Ishikawa (cell line): ENCODE results near the gene HSD3B2.

Experiments
- CEBPB ChIP-seq: IDR thresholded peaks from 2 replicates; pipeline ENCODE4 v1.6.1; 2012
- CREB1 ChIP-seq: IDR thresholded peaks from 2 replicates; pipeline ENCODE4 v1.6.1; 2012; ENCODE audit warnings: low read depth
- EGR1 ChIP-seq: IDR thresholded peaks from 2 replicates; pipeline ENCODE4 v1.6.1; 2012
- EP300 ChIP-seq: IDR thresholded peaks from 2 replicates; pipeline ENCODE4 v1.6.1; 2012; ENCODE audit warnings: borderline replicate concordance
- FOXM1 ChIP-seq: IDR thresholded peaks from 2 replicates; pipeline ENCODE4 v1.6.1; 2012; ENCODE audit warnings: low read depth, borderline replicate concordance
- NFIC ChIP-seq: IDR thresholded peaks from 2 replicates; pipeline ENCODE4 v1.6.1; 2012
- RAD21 ChIP-seq: IDR thresholded peaks from 2 replicates; pipeline ENCODE4 v1.6.1; 2012; ENCODE audit warnings: low read depth
- TAF1 ChIP-seq: IDR thresholded peaks from 2 replicates; pipeline ENCODE4 v1.6.1; 2012; ENCODE audit warnings: low read depth, mild to moderate bottlenecking
- TCF12 ChIP-seq: IDR thresholded peaks from 2 replicates; pipeline ENCODE4 v1.6.1; 2012; ENCODE audit warnings: low read depth
- TEAD4 ChIP-seq: IDR thresholded peaks from 2 replicates; pipeline ENCODE4 v1.6.1; 2012
- USF1 ChIP-seq: IDR thresholded peaks from 2 replicates; pipeline ENCODE4 v1.6.1; 2012
- YY1 ChIP-seq: IDR thresholded peaks from 2 replicates; pipeline ENCODE4 v1.6.1; 2012; ENCODE audit warnings: low read depth
- ZBTB7A ChIP-seq: IDR thresholded peaks from 2 replicates; pipeline ENCODE4 v1.6.1; 2012; ENCODE audit warnings: low read depth
- TF ChIP-seq, protein P1 (sequence below): IDR thresholded peaks from 2 replicates; pipeline ENCODE4 v1.6.1; 2012
- TF ChIP-seq, protein P2 (sequence below): IDR thresholded peaks from 2 replicates; pipeline ENCODE4 v1.6.1; 2012; ENCODE audit warnings: low read depth, mild to moderate bottlenecking

The HSD3B2 gene

GRCh38 chr1:119391749-119392148 is 23.2 kb upstream of the HSD3B2 start:
- TF ChIP-seq ZBTB7A = no peak
- TF ChIP-seq, protein P1, sequence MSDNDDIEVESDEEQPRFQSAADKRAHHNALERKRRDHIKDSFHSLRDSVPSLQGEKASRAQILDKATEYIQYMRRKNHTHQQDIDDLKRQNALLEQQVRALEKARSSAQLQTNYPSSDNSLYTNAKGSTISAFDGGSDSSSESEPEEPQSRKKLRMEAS = no peak
- no peak for TF ChIP-seq CEBPB
- TF ChIP-seq, protein P2, sequence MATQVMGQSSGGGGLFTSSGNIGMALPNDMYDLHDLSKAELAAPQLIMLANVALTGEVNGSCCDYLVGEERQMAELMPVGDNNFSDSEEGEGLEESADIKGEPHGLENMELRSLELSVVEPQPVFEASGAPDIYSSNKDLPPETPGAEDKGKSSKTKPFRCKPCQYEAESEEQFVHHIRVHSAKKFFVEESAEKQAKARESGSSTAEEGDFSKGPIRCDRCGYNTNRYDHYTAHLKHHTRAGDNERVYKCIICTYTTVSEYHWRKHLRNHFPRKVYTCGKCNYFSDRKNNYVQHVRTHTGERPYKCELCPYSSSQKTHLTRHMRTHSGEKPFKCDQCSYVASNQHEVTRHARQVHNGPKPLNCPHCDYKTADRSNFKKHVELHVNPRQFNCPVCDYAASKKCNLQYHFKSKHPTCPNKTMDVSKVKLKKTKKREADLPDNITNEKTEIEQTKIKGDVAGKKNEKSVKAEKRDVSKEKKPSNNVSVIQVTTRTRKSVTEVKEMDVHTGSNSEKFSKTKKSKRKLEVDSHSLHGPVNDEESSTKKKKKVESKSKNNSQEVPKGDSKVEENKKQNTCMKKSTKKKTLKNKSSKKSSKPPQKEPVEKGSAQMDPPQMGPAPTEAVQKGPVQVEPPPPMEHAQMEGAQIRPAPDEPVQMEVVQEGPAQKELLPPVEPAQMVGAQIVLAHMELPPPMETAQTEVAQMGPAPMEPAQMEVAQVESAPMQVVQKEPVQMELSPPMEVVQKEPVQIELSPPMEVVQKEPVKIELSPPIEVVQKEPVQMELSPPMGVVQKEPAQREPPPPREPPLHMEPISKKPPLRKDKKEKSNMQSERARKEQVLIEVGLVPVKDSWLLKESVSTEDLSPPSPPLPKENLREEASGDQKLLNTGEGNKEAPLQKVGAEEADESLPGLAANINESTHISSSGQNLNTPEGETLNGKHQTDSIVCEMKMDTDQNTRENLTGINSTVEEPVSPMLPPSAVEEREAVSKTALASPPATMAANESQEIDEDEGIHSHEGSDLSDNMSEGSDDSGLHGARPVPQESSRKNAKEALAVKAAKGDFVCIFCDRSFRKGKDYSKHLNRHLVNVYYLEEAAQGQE = no peak
- TF ChIP-seq EGR1 = no peak
- TF ChIP-seq CREB1 = no peak
- no peak for TF ChIP-seq TEAD4
- TF ChIP-seq FOXM1 = no peak
- TF ChIP-seq USF1 = no peak
- no peak for TF ChIP-seq EP300
- TF ChIP-seq TCF12 = no peak
- no peak for TF ChIP-seq YY1

GRCh38 chr1:119394085-119394484 is 20.9 kb upstream of the HSD3B2 start:
- TF ChIP-seq EP300 (no peak), NFIC (no peak), YY1 (no peak), EGR1 (no peak), TCF12 (no peak), FOXM1 (no peak), CREB1 (no peak), CEBPB (no peak), TEAD4 (no peak), RAD21 (no peak), ZBTB7A (no peak), TAF1 (no peak), USF1 (no peak)
- TF ChIP-seq, protein P1 = no peak
- TF ChIP-seq, protein P2 = no peak

GRCh38 chr1:119396982-119397381 is 18.0 kb upstream of the HSD3B2 start:
- TF ChIP-seq EGR1 = no peak
- TF ChIP-seq, protein P1 = no peak
- TF ChIP-seq, protein P2 = no peak
- no peak for TF ChIP-seq FOXM1
- TF ChIP-seq TAF1 = no peak
- no peak for TF ChIP-seq RAD21
- no peak for TF ChIP-seq NFIC
- TF ChIP-seq EP300 = no peak
- TF ChIP-seq TEAD4 = no peak
- no peak for TF ChIP-seq USF1
- TF ChIP-seq ZBTB7A = no peak
- TF ChIP-seq YY1 = no peak
- TF ChIP-seq CEBPB = no peak
- TF ChIP-seq CREB1 = no peak
- TF ChIP-seq TCF12 = no peak

DNA sequence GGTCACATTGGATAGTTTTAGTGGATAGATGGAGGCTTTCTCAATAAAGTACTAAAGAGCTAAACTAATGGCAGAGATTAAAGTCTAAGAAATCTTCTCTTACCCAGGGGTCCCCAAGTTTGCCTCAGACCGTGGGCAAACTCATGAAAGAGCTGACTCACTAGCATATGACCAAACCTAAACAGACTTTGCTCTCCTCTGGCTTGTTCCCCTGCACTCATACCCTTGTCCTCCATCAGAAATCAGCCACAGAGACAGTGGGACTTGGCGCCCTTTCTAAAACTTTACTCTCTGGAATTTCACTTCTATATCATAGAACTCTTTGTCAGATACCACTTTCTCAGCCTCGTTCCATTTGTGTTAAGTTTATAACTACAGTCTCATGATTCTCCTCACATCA is 17.0 kb upstream of the HSD3B2 start:
- TF ChIP-seq FOXM1 (no peak), TCF12 (no peak), CREB1 (no peak), TEAD4 (no peak), EP300 (no peak), YY1 (no peak), EGR1 (no peak), RAD21 (no peak), NFIC (no peak), ZBTB7A (no peak), CEBPB (no peak), TAF1 (no peak), USF1 (no peak)
- TF ChIP-seq, protein P2 = no peak
- TF ChIP-seq, protein P1 = no peak
